Measurements from ENCODE around the gene KIF5A.
"Not testable (repeated sequence)": the region's sequence is repeated elsewhere in the genome, so short reads cannot be mapped to it uniquely, and the experiment has no call there.

KIF5A gene

GRCh38 chr12:57549909-57550640, at the start of gene KIF5A:
Gene KIF5A (plus strand): TSS chr12:57550044. CDS start chr12:57550272, 228 bp downstream.
- TF ChIP-seq CTCF (IDR thresholded peaks at IDR 0.05; ENCODE audit: low read length, missing control alignments) = no peak
- H3K4me3 ChIP-seq (replicated peaks; ENCODE audit: low read depth, low read length) = peak within 1 kb of the TSS; percentile 35
- no peak for DNase-seq (ENCODE audit: low read depth)

GRCh38 chr12:57500213-57500612, 49.6 kb upstream of the KIF5A start:
- DNase-seq (ENCODE audit: low read depth) = no peak
- TF ChIP-seq CTCF (IDR thresholded peaks at IDR 0.05; ENCODE audit: low read length, missing control alignments) = no peak
- no peak overlapping the region for H3K4me3 ChIP-seq (replicated peaks; ENCODE audit: low read depth, low read length)

GRCh38 chr12:57502311-57502969, 47.4 kb upstream of the KIF5A start:
- not testable (repeated sequence) for DNase-seq (ENCODE audit: low read depth); H3K4me3 ChIP-seq (replicated peaks; ENCODE audit: low read depth, low read length)

GRCh38 chr12:57506541-57506940, 43.3 kb upstream of the KIF5A start:
- not testable (repeated sequence) for H3K4me3 ChIP-seq (replicated peaks; ENCODE audit: low read depth, low read length); DNase-seq (ENCODE audit: low read depth)

GRCh38 chr12:57507796-57508195, 42.0 kb upstream of the KIF5A start:
- not testable (repeated sequence) for H3K4me3 ChIP-seq (replicated peaks; ENCODE audit: low read depth, low read length); DNase-seq (ENCODE audit: low read depth)

GRCh38 chr12:57511161-57511560, 38.7 kb upstream of the KIF5A start:
- no peak for DNase-seq (ENCODE audit: low read depth)
- no peak overlapping the region for H3K4me3 ChIP-seq (replicated peaks; ENCODE audit: low read depth, low read length)
- TF ChIP-seq CTCF (IDR thresholded peaks at IDR 0.05; ENCODE audit: low read length, missing control alignments) = no peak

GRCh38 chr12:57511588-57512325, 38.1 kb upstream of the KIF5A start:
- no peak for TF ChIP-seq CTCF (IDR thresholded peaks at IDR 0.05; ENCODE audit: low read length, missing control alignments)
- no peak for DNase-seq (ENCODE audit: low read depth)
- H3K4me3 ChIP-seq (replicated peaks; ENCODE audit: low read depth, low read length) = no peak overlapping the region

- no peak for DNase-seq (ENCODE audit: low read depth)
- no peak overlapping the region for H3K4me3 ChIP-seq (replicated peaks; ENCODE audit: low read depth, low read length)
- TF ChIP-seq CTCF (IDR thresholded peaks at IDR 0.05; ENCODE audit: low read length, missing control alignments) = no peak
Observed at GRCh38 chr12:57512665-57513064, 37.2 kb upstream of the KIF5A start.

Data from fibroblast of pulmonary artery (primary cell).